K562 (cell line): Measurements from ENCODE around the gene CAPN10. TPM values are rescaled to one million over a fixed set of nuclear protein-coding genes. Genes with fewer than 3 reads are reported as not detected.

Experiments
- AFF4 ChIP-seq: sonication (generic); formaldehyde crosslinking; IDR thresholded peaks from 2 replicates; pipeline ENCODE4 v1.8.0; 2023; ENCODE audit warnings: mild to moderate bottlenecking, missing genetic modification reagents
- CBFA2T3 ChIP-seq: fragments of 450-650 bp; IDR thresholded peaks from 2 replicates; pipeline ENCODE4 v1.6.1; 2017
- CREB3L1 ChIP-seq: fragments of 450-650 bp; IDR thresholded peaks from 2 replicates; pipeline ENCODE4 v1.6.1; 2014; ENCODE audit warnings: low read depth, mild to moderate bottlenecking, moderate library complexity, borderline replicate concordance
- ETS1 ChIP-seq: conservative IDR thresholded peaks from 2 replicates; pipeline ENCODE4 v1.6.1; 2011; ENCODE audit warnings: low read depth, mild to moderate bottlenecking, low read length; ENCODE audit not compliant: control insufficient read depth
- HIVEP1 ChIP-seq: fragments of 250-450 bp; sonication (Bioruptor Pico); IDR thresholded peaks from 2 replicates; pipeline ENCODE4 v1.4.0; 2020; ENCODE audit warnings: mild to moderate bottlenecking
- KAT7 ChIP-seq: sonication (generic); formaldehyde crosslinking; IDR thresholded peaks from 2 replicates; pipeline ENCODE4 v1.8.0; 2022; ENCODE audit warnings: missing genetic modification reagents, mild to moderate bottlenecking, borderline replicate concordance
- KDM1A ChIP-seq, 2 experiments: fragments of 450-650 bp; IDR thresholded peaks; 2 replicates each; pipeline ENCODE4 v1.6.1; 2016; ENCODE audit warnings: mild to moderate bottlenecking in 2 of 2
- NR3C1 ChIP-seq: sonication (generic); formaldehyde crosslinking; IDR thresholded peaks from 2 replicates; pipeline ENCODE4 v1.8.1; 2022; ENCODE audit warnings: missing genetic modification reagents
- RBM17 ChIP-seq: fragments of 200-400 bp; formaldehyde crosslinking; IDR thresholded peaks from 2 replicates; pipeline ENCODE4 v1.6.1; 2017; ENCODE audit warnings: low read depth, mild to moderate bottlenecking, low read length, borderline replicate concordance
- SNRNP70 ChIP-seq: fragments of 200-400 bp; formaldehyde crosslinking; optimal IDR thresholded peaks from 2 replicates; pipeline ENCODE3; 2017; ENCODE audit warnings: low read depth, low read length
- ZBTB11 ChIP-seq, 3 experiments: fragments of 200-800 bp in 1 of 3; fragments of 250-450 bp in 1 of 3; fragments of 450-650 bp in 1 of 3; sonication (Bioruptor Pico) in 1 of 3; sonication (Bioruptor generic) in 1 of 3; formaldehyde crosslinking in 1 of 3; IDR thresholded peaks; 2 replicates each; pipeline versions ENCODE4 v1.6.1 to v1.8.0; 2016 to 2022; ENCODE audit warnings: mild to moderate bottlenecking in 2 of 3, missing genetic modification characterization in 2 of 3, missing compliant biosample characterization in 1 of 3, moderate library complexity in 1 of 3
- ZFP91 ChIP-seq: sonication (generic); formaldehyde crosslinking; IDR thresholded peaks from 2 replicates; pipeline ENCODE4 v1.8.0; 2022; ENCODE audit warnings: mild to moderate bottlenecking, missing genetic modification reagents
- ZNF197 ChIP-seq: fragments of 200-800 bp; sonication (Bioruptor generic); IDR thresholded peaks from 2 replicates; pipeline ENCODE4 v1.6.1; 2016; ENCODE audit warnings: low read depth, missing genetic modification characterization, missing compliant biosample characterization
- ZNF282 ChIP-seq: sonication (generic); formaldehyde crosslinking; IDR thresholded peaks from 2 replicates; pipeline ENCODE4 v1.8.1; 2023; ENCODE audit warnings: missing genetic modification reagents
- ZNF75A ChIP-seq: fragments of 450-650 bp; formaldehyde crosslinking; IDR thresholded peaks from 2 replicates; pipeline ENCODE4 v1.4.0; 2020; ENCODE audit warnings: mild to moderate bottlenecking
- ZNF76 ChIP-seq: fragments of 250-450 bp; sonication (Bioruptor Pico); IDR thresholded peaks from 2 replicates; pipeline ENCODE4 v1.4.0; 2020; ENCODE audit warnings: mild to moderate bottlenecking, moderate library complexity, borderline replicate concordance
- polyA plus RNA-seq, 8 experiments: library from polyadenylated mRNA; depleted of rRNA in 4 of 8; stranded (reverse) in 5 of 8; unstranded in 3 of 8; fragments of >200 nt; fragmentation: Nextera tagmentation in 2 of 8; fragmentation: Illumina TruSeq in 1 of 8; extraction: Ambion mirVana in 2 of 8; extraction: Trizol in 1 of 8; gene quantifications; 2 replicates each; pipeline versions ENCODE4 v1.2.1 to v1.2.3, GENCODE V29; 2011 to 2014; ENCODE audit warnings: inconsistent platforms in 1 of 8, missing spikeins in 1 of 8
- total RNA-seq, 7 experiments: library from RNA; depleted of rRNA in 6 of 7; stranded (reverse); fragments of >200 nt in 6 of 7; fragmentation: Illumina TruSeq in 2 of 7; extraction: Trizol in 2 of 7; gene quantifications; 2 replicates each; pipeline versions ENCODE4 v1.2.1 to v1.2.3, GENCODE V29; 2011 to 2021; ENCODE audit warnings: low replicate concordance in 1 of 7

Gene CAPN10
- total and polyA plus RNA-seq, 9 of the 15 experiments (the other 6 are each of a cell fraction or from before 2014, with no cell fraction given) = 0.08 to 26.1 (median 8.4) TPM

GRCh38 chr2:240584486-240585031 is 2.0 kb upstream of the CAPN10 start (continued):
- TF ChIP-seq AFF4 (CRISPR knock-in tag) (0 out of 2 replicates have a peak, but pooled peaks have one; percentile 42), ZBTB11 (CRISPR knock-in tag; IDR thresholded peaks at IDR 0.05) (no peak), ZNF75A (CRISPR knock-in tag) (no peak), ZNF76 (CRISPR knock-in tag) (no peak), CBFA2T3 (peak; percentile 64), ZNF282 (no peak), ZNF197 (CRISPR knock-in tag) (no peak), KAT7 (CRISPR knock-in tag) (no peak), CREB3L1 (peak; percentile 80; the same call in 1 of the 2 replicates), KDM1A (IDR thresholded peaks at IDR 0.05) (peak; percentile 6 to 31; a peak in 1 of 4 replicates), RBM17 (no peak), ETS1 (no peak), HIVEP1 (CRISPR knock-in tag) (no peak), NR3C1 (CRISPR knock-in tag) (no peak), SNRNP70 (no peak), ZFP91 (CRISPR knock-in tag) (no peak)
